NCI-H460 (cell line): ENCODE results near the gene DNAJC24. TPM values are rescaled to one million over a fixed set of nuclear protein-coding genes. Genes with fewer than 3 reads are reported as not detected.
"Not testable (repeated sequence)": the region's sequence is repeated elsewhere in the genome, so short reads cannot be mapped to it uniquely, and the experiment has no call there.

Experiments used
- DNase-seq: peaks from one replicate; pipeline ENCODE4 v3.0.0-alpha.2; 2016; ENCODE audit warnings: low read depth; ENCODE audit errors: extremely low read depth
- polyA plus RNA-seq: library from polyadenylated mRNA; depleted of rRNA; stranded (reverse); fragments of >200 nt; gene quantifications from 2 replicates; pipeline ENCODE4 v1.2.3, GENCODE V29; 2014; cell fraction: nucleus; rRNA removed
- total RNA-seq: library from RNA; depleted of rRNA; stranded (reverse); fragments of >200 nt; shearing (Covaris generic); gene quantifications from 2 replicates; pipeline ENCODE4 v1.2.3, GENCODE V29; 2014; rRNA removed

The DNAJC24 gene, protein sequence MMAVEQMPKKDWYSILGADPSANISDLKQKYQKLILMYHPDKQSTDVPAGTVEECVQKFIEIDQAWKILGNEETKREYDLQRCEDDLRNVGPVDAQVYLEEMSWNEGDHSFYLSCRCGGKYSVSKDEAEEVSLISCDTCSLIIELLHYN
- 21.8 and 21.9 TPM in 2 replicates for total RNA-seq
- 14.5 and 20.1 TPM in 2 replicates for polyA plus RNA-seq

DNA sequence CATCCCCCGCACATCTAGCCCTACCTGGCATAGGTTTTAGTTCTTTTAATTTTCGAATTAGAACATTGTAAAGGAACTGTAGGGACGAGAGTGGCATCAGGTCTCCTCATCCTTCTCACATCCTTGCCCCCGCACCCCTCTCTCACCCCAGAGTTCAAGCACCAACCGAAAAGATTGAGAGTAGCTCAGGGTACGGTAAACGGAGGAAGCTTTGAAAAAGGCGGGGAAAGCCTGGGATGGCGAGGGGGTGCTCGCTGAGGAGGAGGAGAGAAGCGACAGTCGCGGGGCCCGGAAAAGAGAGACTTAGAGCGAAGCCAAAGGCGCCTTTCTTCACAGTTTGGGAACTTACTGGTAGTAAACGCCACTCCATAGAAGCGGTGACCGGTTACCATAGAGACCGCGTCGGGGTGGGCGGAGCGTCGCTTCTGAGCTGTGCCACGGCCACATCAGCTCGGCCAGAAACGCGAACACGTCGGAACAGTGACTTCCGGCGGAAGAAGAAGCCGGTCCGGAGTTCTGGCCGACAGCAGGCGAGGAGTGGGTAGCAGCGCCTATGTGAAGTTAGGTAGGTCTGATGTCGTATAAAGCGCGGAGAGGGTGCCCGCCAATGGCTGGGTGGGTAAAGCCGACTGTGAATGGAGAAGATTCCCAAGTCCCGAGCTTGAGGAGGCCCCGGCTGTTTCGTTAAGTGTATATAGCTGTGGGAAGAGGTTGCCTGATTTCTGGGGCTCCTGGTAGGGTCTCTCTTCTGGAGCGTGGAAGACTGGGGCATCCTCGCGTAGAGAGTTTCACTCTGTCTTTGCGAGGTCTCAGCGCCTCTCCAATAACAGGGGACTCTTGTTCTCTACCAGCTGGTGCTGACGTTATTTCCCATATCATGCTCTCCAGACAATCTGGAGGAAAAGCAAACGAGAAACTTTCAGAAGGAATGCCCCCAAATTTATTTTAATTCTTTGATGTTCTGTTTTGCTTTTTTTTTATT lies at the start of gene DNAJC24, which contains the start of gene DCDC1:
DNAJC24 (plus strand) TSS at position 513 of the 982 bp plus-strand sequence. CDS start 889 bp downstream, outside the sequence.
DCDC1 (minus strand) TSS at position 392 of the 982 bp plus-strand sequence. CDS start 41,459 bp downstream, outside the sequence.
- DNase-seq = peak; percentile 83

GRCh38 chr11:31321494-31321893 lies 48.2 kb upstream of the DNAJC24 start:
- not testable (repeated sequence) for DNase-seq

DNA sequence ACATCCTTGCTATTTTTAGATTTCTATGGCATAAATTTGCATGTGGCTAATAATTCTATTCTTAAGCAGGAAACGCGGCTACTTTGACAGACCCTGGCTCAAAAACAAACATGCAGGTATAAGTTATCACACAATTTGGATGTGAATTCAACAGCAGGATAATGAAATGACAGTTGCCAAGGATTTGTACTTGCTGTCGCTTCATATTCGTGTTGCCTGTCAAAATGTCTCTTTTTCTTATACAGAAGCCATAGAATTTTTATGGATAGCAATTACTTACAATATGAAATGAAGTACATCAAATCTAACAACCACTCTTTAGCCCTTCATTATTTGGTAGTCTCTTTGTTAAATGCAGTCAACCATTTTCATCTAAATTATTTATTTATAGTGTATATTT lies 46.5 kb upstream of the DNAJC24 start:
- DNase-seq = no peak

- DNase-seq = no peak
Observed at GRCh38 chr11:31325160-31325559, 44.5 kb upstream of the DNAJC24 start.

DNA sequence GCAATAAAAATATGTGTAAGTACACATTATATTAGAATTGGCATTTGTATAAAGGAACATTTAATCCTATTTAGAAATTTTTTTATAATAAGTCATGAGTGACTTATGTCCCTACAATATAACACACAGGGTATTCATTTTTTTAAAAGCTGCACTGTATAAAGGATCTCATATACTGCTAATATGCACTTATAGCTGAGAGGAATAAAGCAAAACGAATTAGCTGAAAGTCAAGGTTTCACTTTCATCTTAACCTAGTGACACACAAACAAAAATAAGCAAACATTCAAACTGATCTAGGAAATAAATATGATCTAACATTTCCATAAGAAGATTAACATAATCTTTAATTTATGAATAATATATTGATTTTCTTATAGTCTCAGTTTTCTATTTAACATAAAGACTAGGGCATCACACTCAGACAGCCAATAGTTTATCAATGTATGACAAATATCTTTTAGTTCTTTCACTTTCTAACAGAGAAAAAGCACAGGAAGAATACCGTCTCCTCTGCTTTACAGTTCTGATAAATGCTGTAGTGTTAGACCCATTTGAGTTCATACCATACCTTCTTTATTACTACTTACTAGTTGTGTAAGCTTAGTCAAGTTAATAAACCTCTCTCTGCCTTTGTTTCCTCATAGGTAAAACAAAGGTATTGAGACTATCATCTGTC lies 43.1 kb upstream of the DNAJC24 start:
- DNase-seq = no peak

- DNase-seq = no peak
Observed at GRCh38 chr11:31327417-31327816, 42.2 kb upstream of the DNAJC24 start.

DNA sequence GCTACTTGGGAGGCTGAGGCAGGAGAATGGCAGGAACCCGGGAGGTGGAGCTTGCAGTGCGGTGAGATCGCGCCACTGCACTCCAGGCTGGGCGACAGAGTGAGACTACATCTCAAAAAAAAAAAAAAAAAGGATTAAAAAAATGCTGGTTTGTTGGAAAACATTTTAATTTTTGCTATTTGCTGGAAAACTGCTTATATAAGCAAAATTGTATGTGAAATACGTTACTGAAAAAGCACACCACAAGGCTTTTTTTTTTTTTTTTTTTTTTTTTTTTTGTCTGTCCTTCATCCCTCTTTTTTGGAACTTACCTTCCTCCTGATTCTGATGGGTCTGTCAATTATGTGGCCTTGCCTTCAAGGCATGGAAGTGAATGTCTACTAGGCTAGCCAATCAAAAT lies 41.0 kb upstream of the DNAJC24 start:
- DNase-seq = no peak

DNA sequence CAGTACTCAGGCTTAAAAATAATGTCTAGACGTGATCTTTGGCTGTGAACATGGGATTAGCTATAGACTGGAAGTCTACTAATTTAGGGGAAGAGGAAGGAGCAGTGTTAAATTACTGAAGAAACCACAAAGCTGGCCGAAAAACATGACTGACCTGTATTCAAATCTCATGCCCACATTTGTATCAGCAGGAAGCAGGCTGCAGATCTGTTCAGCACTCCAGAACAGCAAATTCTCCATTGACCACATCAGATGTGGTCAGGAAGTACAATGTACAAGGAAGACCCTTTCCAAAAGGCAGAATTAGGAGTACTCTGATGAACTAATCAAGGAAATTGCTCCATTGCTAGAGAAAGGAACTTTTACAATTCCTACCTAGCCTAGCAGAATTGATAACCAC lies 31.9 kb upstream of the DNAJC24 start:
- DNase-seq = no peak

GRCh38 chr11:31340903-31341572 lies 28.6 kb upstream of the DNAJC24 start:
- DNase-seq = peak; percentile 6

- DNase-seq = no peak
Observed at GRCh38 chr11:31351168-31351567, 18.5 kb upstream of the DNAJC24 start.

DNA sequence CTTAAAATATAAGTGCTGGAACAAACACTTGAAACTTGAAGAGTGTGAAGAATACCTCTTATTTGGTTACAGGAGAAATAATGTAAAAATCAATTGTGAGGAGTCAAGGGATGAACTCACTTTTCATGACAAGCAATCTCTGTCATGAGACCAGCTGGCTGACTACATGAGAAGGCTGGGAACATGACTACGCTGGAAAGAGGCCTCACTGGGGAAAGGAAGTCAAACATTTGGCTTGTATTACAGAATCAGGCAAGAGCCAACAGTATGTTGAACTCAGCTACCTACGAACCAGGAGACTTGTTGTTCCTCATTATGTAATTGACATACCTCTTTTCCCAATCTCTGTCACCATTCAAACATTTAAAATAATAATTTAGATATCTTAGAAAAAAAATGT lies 14.5 kb upstream of the DNAJC24 start:
- DNase-seq = no peak

- DNase-seq = no peak
Observed at GRCh38 chr11:31355817-31356216, 13.8 kb upstream of the DNAJC24 start.

GRCh38 chr11:31361743-31362142 lies 7.9 kb upstream of the DNAJC24 start:
- no peak for DNase-seq

DNA sequence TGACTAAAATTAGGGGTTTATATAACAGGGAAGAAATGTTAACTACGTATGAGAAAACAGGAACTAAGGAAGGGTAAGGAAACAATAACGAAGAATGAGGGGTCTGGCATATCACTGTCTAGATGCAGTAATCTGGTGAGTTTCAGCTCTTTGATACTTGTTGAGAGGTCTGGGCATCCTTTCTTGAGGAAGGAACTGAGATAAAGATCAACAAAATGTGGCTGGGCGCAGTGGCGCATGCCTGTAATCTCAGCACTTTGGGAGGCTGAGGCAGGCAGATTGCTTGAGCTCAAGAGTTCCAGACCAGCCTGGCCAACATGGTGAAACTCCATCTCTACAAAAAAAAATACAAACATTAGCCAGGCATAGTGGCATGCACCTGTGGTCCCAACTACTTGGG lies 2.9 kb upstream of the DNAJC24 start:
- DNase-seq = no peak

GRCh38 chr11:31375879-31376278 lies 6.2 kb downstream of the DNAJC24 start:
- no peak for DNase-seq

- no peak for DNase-seq
Observed at GRCh38 chr11:31383116-31383515, 13.5 kb downstream of the DNAJC24 start.

GRCh38 chr11:31387379-31387778 lies 17.7 kb downstream of the DNAJC24 start:
- no peak for DNase-seq

DNA sequence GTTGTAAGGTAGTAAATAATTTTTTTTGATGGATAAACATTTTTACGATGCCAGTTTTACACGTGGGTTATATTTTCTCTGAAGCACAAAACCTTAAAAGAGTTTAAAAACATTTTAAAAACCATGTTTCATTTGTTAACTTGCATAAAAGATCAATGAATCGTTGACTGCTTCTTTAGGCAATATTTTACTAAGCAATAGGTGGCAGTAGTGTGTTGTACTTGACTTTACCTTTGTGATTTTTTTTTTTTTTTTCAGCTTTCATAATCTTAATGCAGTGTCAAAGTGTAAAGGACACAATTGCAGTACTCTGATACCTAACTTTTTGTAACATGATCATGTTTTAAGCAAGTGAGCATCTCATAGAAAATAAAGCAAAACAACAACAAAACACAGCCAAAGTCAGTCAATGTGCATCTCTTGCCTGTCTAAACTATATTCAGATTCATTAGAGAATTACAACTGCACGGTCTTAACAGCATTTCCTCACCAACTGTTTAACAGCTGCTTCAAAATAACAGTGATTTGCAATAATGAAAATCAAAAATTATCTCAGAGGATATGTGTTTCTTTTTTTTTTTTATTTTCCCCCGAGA lies 27.7 kb downstream of the DNAJC24 start:
- peak; percentile 13 for DNase-seq

DNA sequence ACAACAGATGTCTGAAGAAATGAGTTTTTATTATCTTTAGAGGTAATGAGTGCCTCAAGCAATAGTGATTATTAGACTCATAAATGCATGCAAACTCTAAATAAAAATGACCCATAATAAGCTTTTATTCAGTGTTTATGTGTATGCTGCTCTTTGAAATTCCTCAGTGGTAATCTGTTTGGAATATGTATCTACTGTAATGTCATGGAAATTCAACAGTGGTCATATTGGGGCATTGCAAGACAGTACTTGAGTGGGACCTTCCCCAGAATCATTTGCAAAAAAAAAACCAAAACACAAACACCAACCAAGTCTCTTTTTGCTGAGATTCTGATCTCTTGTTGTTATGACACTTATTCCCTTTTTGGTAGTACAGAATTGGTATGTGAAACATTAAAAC lies 35.0 kb downstream of the DNAJC24 start:
- no peak for DNase-seq

GRCh38 chr11:31408201-31408600 lies 38.5 kb downstream of the DNAJC24 start:
- DNase-seq = no peak
